SKM-1 (cell line): Measurements from ENCODE around the gene EIF1AY.
"Not testable (repeated sequence)": the region's sequence is repeated elsewhere in the genome, so short reads cannot be mapped to it uniquely, and the experiment has no call there.

Experiments used
- DNase-seq: peaks from one replicate; lab custom pipeline; 2025; ENCODE audit not compliant: unreplicated experiment; lab: John Stamatoyannopoulos, UW

Gene EIF1AY

DNA sequence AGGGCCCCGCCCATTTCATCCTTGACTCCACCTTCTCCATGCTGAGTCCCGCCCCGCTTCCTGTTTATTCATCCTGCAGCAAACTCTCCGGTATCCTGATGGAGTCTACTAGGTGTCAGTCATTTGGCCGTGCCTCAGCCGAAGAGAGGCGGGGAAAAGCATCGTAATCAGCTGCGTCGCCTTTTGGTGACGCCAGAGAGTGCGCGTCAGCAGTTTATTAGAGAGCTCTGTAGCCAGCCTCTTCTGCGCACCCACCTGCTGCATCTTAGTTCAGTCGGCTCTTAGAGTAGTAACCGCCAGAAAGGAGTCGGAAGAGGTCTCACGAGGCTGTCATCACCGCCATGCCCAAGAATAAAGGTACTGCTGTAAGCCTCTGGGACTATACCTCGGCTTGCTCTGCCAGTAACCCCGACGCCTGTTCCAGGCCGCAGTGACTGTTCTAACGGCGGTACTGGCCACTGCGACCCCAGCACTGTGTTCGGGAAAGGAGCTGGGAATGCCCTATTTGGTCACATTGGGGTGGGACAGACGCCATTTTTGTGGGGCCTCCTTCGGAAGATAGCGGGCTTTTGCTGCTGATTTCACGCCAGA, at the start of gene EIF1AY:
Gene EIF1AY (plus strand): TSS at position 246 of the 591 bp plus-strand sequence. CDS start 96 bp downstream, at position 342.
- peak; percentile 81 for DNase-seq

- no peak for DNase-seq
Measured at GRCh38 chrY:20528435-20528834, 47.1 kb upstream of the EIF1AY start.

DNA sequence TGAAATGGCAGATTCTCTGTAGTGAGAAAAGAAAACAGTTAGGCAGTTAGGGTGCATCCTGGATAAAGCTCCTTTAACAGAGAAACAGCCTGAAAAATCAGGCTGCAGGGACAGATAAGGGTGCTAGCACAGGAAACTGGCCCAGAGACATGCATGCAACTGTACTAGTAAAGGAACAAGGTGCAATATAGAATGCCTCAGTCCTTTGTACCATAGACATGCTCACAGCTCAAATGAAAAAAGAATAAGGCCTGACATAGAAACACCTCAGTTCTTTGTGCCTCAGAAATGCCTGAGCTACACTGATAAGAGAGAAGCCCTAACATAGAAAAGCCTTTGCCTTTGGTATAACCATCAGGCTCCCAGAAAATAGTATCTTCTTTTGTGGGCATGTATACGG, 37.4 kb upstream of the EIF1AY start:
- DNase-seq: no peak

DNA sequence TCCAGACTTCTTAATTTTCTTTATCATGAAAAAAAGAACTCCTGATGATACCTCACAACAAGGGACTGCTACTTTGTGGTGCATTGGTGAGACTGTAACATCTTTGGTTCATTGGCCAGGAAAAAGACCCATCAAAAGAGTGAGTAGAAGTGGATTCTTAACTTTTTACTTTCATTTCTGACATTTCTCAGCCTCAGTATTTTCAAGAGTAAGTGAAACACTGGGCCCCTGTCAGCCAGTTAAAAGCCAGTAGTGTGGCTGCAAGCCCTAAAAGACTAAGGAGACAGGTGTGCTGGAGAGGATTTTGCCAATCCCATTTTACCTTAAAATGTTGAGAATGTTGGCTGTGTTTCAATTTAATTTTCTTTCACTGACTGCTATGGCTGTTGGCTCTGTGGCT, 36.6 kb upstream of the EIF1AY start:
- no peak for DNase-seq

GRCh38 chrY:20544451-20544960, 31.1 kb upstream of the EIF1AY start:
- no peak for DNase-seq

DNA sequence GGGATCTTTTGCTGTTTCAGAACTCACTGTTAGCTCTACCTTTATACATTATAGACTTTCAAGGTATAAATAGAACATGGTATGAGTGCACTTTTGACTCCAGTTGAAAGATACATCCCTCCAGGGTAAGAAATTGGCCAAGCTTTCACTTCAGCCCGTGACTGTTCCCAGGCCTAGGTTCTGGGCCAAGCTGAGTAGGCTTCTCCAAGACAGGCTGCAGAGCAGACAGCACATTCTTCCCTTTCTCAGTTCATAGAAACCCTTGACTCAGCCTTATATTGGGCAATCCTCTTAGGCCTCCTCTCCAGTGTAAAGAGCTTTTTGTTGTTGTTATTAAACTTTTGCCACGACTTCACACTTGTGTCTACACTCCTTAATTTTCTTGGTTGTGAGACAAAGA, 29.5 kb upstream of the EIF1AY start:
- DNase-seq: no peak

DNA sequence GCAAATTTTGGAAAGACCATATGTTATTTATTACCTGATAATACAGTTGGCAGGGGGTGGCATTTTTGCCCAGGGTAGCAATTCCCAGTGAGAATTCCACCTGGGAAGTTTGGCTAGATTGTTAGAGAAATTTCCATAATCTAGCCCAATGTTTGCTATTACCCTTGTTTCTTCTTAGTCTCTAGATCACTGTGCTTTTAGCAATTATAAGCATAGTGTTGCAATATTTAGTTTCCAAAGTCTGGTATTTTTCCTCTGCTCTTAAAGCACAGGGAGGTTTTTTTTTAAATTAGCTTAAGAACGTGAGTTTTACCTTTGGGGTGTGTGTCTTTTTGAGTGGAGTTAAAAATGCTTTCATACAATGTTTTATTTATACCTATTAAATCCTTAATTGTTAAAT, 26.3 kb upstream of the EIF1AY start:
- no peak for DNase-seq

GRCh38 chrY:20551840-20552239, 23.7 kb upstream of the EIF1AY start:
- no peak for DNase-seq

DNA sequence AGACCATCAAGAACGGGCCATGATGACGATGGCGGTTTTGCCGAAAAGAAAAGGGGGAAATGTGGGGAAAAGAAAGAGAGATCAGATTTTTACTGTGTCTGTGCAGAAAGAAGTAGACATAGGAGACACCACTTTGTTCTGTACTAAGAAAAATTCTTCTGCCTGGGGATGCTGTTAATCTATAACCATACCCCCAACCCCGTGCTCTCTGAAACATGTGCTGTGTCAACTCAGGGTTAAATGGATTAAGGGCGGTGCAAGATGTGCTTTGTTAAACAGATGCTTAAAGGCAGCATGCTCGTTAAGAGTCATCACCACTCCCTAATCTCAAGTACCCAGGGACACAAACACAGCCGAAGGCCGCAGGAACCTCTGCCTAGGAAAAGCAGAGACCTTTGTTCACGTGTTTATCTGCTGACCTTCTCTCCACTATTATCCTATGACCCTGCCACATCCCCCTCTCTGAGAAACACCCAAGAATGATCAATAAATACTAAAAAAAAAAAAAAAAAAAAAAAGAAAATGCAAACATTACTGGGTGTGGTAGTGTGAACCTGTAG, 22.7 kb upstream of the EIF1AY start:
- DNase-seq: not testable (repeated sequence)

GRCh38 chrY:20555820-20556219, 19.8 kb upstream of the EIF1AY start:
- no peak for DNase-seq

DNA sequence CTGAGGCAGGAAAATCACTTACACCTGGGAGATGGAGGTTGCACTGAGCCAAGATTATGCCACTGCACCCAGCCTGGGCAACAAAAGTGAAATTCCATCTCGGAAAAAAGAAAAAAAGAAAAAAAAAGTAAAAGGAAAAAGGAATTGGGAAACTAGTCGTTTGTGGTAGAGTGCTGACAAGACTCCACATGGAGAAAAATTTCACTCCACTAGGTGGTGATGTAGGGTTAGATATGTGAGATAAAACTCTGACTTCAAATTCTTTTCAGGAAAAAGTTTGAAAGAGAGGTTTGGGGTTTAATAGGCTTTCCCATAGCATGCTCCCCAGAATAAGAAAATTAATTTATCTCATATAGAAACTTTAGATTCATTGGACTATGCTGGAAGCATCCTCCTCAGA, 16.9 kb upstream of the EIF1AY start:
- DNase-seq: no peak

DNA sequence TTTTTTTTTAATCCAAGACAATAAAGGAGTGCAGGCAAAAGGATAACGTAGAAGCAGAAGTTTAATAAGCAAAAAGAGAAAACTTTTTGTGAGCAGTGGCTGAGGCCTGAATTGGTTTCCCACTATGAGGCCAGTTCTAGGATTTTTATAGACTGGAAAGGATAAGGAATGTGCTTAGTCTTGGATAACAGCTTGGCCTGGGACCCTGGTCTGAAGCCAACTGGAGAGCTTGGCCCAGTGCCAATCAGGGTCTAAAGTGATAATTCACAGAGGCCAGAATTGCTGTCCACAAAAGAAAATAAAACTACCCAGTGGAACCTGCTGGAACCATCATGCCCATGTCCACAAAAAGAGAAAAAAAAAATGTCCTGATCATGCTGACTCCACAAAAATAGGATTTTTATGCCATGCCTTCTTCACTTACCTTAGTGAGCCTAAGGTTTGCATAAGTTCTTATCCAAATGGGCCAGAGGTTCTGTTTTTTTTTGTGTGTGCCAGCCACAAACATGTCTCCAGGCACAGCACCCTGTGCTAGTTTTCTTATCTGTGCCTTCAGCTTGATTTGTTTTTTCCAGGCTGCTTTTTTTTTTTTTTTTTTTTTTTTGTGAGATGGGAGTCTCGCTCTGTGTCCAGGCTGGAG, 15.6 kb upstream of the EIF1AY start:
- no peak for DNase-seq

DNA sequence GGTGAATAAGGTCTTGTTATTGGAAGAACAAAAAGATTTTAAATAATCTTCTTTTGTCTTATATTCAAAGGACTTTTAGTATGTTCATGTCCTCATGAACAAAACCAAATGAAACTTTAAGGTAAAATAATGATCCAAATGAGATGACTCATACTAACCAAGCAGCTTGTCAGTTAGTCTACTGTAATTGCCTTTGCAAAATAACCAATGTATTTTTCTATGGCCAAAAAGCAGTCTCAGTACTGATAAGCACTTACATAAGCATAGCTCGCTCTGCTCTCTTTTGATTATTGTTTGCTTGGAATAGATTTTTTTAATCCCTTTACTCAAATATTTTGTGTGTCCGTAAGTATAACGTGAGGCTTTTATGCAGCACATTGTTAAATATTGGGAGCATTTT, 4.3 kb upstream of the EIF1AY start:
- no peak for DNase-seq

DNA sequence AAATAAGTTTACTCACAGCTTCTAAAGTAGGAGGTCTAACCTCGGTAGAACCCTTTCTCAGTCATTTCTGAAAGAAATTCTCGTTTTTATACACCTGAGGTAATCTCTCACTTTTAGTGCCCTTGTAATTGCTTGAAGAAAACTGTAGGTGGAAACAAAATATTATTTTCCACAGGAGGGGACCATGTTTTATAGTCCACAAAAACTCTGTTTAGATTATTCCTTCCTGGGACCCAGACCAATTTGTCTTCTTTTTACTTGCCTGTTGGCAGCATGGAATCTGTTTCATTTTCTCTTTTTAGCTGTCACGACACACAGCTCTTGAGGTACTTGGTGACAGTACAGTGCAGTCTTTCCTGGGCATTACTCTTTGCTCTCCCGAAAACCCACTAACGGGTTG, 930 bp downstream of the EIF1AY start:
- DNase-seq: no peak

- no peak for DNase-seq
Measured at GRCh38 chrY:20578206-20578605, 2.6 kb downstream of the EIF1AY start.

GRCh38 chrY:20581687-20582086, 6.1 kb downstream of the EIF1AY start:
- no peak for DNase-seq

- no peak for DNase-seq
Measured at GRCh38 chrY:20586161-20586560, 10.6 kb downstream of the EIF1AY start.
